ENCODE results near the gene SUSD1. TPM values are rescaled to one million over a fixed set of nuclear protein-coding genes. Genes with fewer than 3 reads are reported as not detected.

SUSD1 gene
- total RNA-seq, 1 donor from 2014 or later: 15.7 TPM

- DNase-seq (no peak), ATAC-seq (ENCODE audit: low read depth) (no peak)
- Mint-ChIP-seq H3K36me3 (ENCODE audit: low read depth) (no peaks in the 10 kb centered on the region), H3K27ac (peak overlapping the region; percentile 67), H3K4me1 (peaks cover 63% of the 10 kb centered on the region), H3K4me3 (peak overlapping the region; percentile 50), H3K9me3 (no peaks in the 10 kb centered on the region), H3K27me3 (no peaks in the 10 kb centered on the region)
- POLR2A ChIA-PET: interaction anchor here (0.6 to 12.8 kb wide), 4 partner anchors 9 to 44 kb away, joined by 3 to 308 read pairs (median 16); no protein-coding TSS in a partner anchor
- intact Hi-C loops (cut with micrococcal nuclease): no loop called here
- no peak for TF ChIP-seq CTCF (IDR thresholded peaks at IDR 0.05)
- CTCF ChIA-PET: interaction anchor here (0.8 to 1.3 kb wide), 2 partner anchors 45 to 102 kb away, joined by 3 read pairs; no protein-coding TSS in a partner anchor
Observed at GRCh38 chr9:112021742-112022141, 153.4 kb downstream of the SUSD1 start.

- TF ChIP-seq CTCF (IDR thresholded peaks at IDR 0.05): no peak
- ATAC-seq (ENCODE audit: low read depth): peak; percentile 51
- peaks cover 59% of the 10 kb centered on the region for H3K4me1 Mint-ChIP-seq
- no peaks in the 10 kb centered on the region for H3K36me3 Mint-ChIP-seq (ENCODE audit: low read depth)
- H3K9me3 Mint-ChIP-seq: no peaks in the 10 kb centered on the region
- ChIA-PET CTCF (interaction anchor here (0.8 to 1.3 kb wide), 3 partner anchors 16 to 94 kb away, joined by 3 to 4 read pairs (median 4); no protein-coding TSS in a partner anchor), POLR2A (interaction anchor here (1.0 to 12.8 kb wide), 10 partner anchors 8 to 124 kb away, joined by 3 to 308 read pairs (median 8); partner anchors contain the start of gene UGCG)
- intact Hi-C loops (cut with micrococcal nuclease): loop anchor here (1.0 kb wide), 1 partner anchor 7 kb away; no protein-coding TSS in a partner anchor
- H3K27ac Mint-ChIP-seq: peak overlapping the region; percentile 67
- peak overlapping the region; percentile 39 for H3K4me3 Mint-ChIP-seq
- DNase-seq: no peak
- H3K27me3 Mint-ChIP-seq: no peaks in the 10 kb centered on the region
Observed at GRCh38 chr9:112020680-112021596, 154.2 kb downstream of the SUSD1 start.

DNA sequence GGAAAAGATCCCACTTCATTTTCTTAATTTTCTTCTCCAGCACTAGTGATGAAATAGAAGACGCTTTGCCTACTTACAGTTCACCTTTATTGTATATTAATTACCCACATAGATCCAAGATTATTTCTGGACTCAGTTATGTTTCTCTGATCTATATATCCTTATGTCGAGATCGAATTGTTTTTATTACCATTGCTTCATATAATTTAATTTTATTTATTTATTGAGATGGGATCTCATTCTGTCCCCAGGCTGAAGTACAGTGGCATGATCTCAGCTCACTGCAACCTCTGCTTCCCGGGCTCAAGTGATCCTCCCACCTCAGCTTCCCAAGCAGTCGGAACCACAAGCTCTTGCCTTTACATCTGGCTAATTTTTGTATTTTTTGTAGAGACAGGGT is 157.2 kb downstream of the SUSD1 start:
- DNase-seq: no peak
- Mint-ChIP-seq H3K36me3 (ENCODE audit: low read depth) (no peaks in the 10 kb centered on the region), H3K27ac (no peak overlapping the region), H3K27me3 (no peaks in the 10 kb centered on the region), H3K4me1 (peaks cover 75% of the 10 kb centered on the region), H3K9me3 (no peaks in the 10 kb centered on the region), H3K4me3 (no peak overlapping the region)
- TF ChIP-seq CTCF (IDR thresholded peaks at IDR 0.05): no peak
- intact Hi-C loops (cut with micrococcal nuclease): no loop called here
- ATAC-seq (ENCODE audit: low read depth): no peak
- POLR2A ChIA-PET: interaction anchor here (0.5 to 12.8 kb wide), 4 partner anchors 14 to 307 kb away, joined by 5 to 308 read pairs (median 7); no protein-coding TSS in a partner anchor
- CTCF ChIA-PET: no interaction called here

GRCh38 chr9:112015736-112016135 is 159.4 kb downstream of the SUSD1 start:
- DNase-seq (no peak), ATAC-seq (ENCODE audit: low read depth) (no peak)
- TF ChIP-seq CTCF (IDR thresholded peaks at IDR 0.05): no peak
- intact Hi-C loops (cut with micrococcal nuclease): no loop called here
- H3K4me3 Mint-ChIP-seq: no peak overlapping the region
- CTCF ChIA-PET: interaction anchor here (0.8 kb wide), 1 partner anchor 21 kb away, joined by 3 read pairs; no protein-coding TSS in a partner anchor
- no peaks in the 10 kb centered on the region for H3K36me3 Mint-ChIP-seq (ENCODE audit: low read depth)
- peaks cover 79% of the 10 kb centered on the region for H3K4me1 Mint-ChIP-seq
- POLR2A ChIA-PET: interaction anchor here (1.0 to 12.8 kb wide), 5 partner anchors 16 to 93 kb away, joined by 3 to 308 read pairs (median 43); no protein-coding TSS in a partner anchor
- H3K9me3 Mint-ChIP-seq: no peaks in the 10 kb centered on the region
- H3K27ac Mint-ChIP-seq: peak overlapping the region; percentile 93
- no peaks in the 10 kb centered on the region for H3K27me3 Mint-ChIP-seq

- no peak for TF ChIP-seq CTCF (IDR thresholded peaks at IDR 0.05)
- Mint-ChIP-seq H3K4me1 (peaks cover 79% of the 10 kb centered on the region), H3K4me3 (peak overlapping the region; percentile 12), H3K27me3 (no peaks in the 10 kb centered on the region), H3K27ac (peak overlapping the region; percentile 93), H3K9me3 (no peaks in the 10 kb centered on the region), H3K36me3 (ENCODE audit: low read depth) (no peaks in the 10 kb centered on the region)
- no peak for DNase-seq
- CTCF ChIA-PET: interaction anchor here (0.8 to 4.5 kb wide), 3 partner anchors 18 to 60 kb away, joined by 3 to 29 read pairs (median 5); no protein-coding TSS in a partner anchor
- intact Hi-C loops (cut with micrococcal nuclease): no loop called here
- no peak for ATAC-seq (ENCODE audit: low read depth)
- POLR2A ChIA-PET: interaction anchor here (1.0 to 12.8 kb wide), 8 partner anchors 17 to 118 kb away, joined by 3 to 308 read pairs (median 6); no protein-coding TSS in a partner anchor
Observed at GRCh38 chr9:112015149-112015548, 159.9 kb downstream of the SUSD1 start.

Measured in activated B cell treated with CpG ODN at 0.5 μM for 24 hours (primary cell).